Natural killer cell (primary cell): ENCODE measurements around the gene ICOS. TPM values are rescaled to one million over a fixed set of nuclear protein-coding genes. Genes with fewer than 3 reads are reported as not detected.
"Not testable (repeated sequence)": the region's sequence is repeated elsewhere in the genome, so short reads cannot be mapped to it uniquely, and the experiment has no call there.

ENCODE experiments used
- ATAC-seq, 3 donors: fragments of 150-1000 bp in 2 of 3; fragments of 200-7000 bp in 1 of 3; cut with Tn5 transposase; 1 replicate in 1 of 3; 2 replicates in 2 of 3; pipeline ENCODE4 v1.10.0; 2021; ENCODE audit warnings: mild to moderate bottlenecking in 2 of 3, moderate library complexity in 2 of 3
- DNase-seq, 2 donors: peaks; one replicate each; pipeline versions ENCODE4 v3.0.0 to v3.0.0-alpha.2; 2013 to 2021; ENCODE audit warnings: mixed read lengths in 1 of 2
- H3K27ac ChIP-seq: one replicate; pipeline ENCODE4 v1.5.1; 2013; ENCODE audit warnings: mild to moderate bottlenecking, low read length
- H3K27me3 ChIP-seq: one replicate; pipeline ENCODE4 v1.6.1; 2013; ENCODE audit warnings: low read length; ENCODE audit not compliant: control insufficient read depth, insufficient read depth
- H3K36me3 ChIP-seq: one replicate; pipeline ENCODE4 v1.6.1; 2013; ENCODE audit warnings: low read length; ENCODE audit not compliant: control insufficient read depth, insufficient read depth
- H3K4me1 ChIP-seq: one replicate; pipeline ENCODE4 v1.6.1; 2013; ENCODE audit warnings: low read length; ENCODE audit not compliant: control insufficient read depth, insufficient read depth
- H3K4me3 ChIP-seq: one replicate; pipeline ENCODE4 v1.5.1; 2013; ENCODE audit warnings: low read length
- H3K9me3 ChIP-seq: one replicate; pipeline ENCODE4 v1.6.1; 2013; ENCODE audit warnings: low read length; ENCODE audit not compliant: control insufficient read depth, insufficient read depth
- H3K27ac Mint-ChIP-seq, 2 donors: one replicate each; pipeline ENCODE4 v1.8.0; 2022; ENCODE audit warnings: mild to moderate bottlenecking in 2 of 2, mixed read lengths in 2 of 2, moderate library complexity in 1 of 2
- H3K27me3 Mint-ChIP-seq, 2 donors: one replicate each; pipeline ENCODE4 v1.8.0; 2022; ENCODE audit warnings: low read depth in 2 of 2, mixed read lengths in 2 of 2
- H3K36me3 Mint-ChIP-seq: one replicate; pipeline ENCODE4 v1.8.0; 2022; ENCODE audit warnings: mixed read lengths
- H3K4me1 Mint-ChIP-seq, 2 donors: one replicate each; pipeline ENCODE4 v1.8.0; 2022; ENCODE audit warnings: mixed read lengths in 2 of 2
- H3K4me3 Mint-ChIP-seq: one replicate; pipeline ENCODE4 v1.8.0; 2022; ENCODE audit warnings: mild to moderate bottlenecking, moderate library complexity, mixed read lengths
- H3K9me3 Mint-ChIP-seq, 2 donors: one replicate each; pipeline ENCODE4 v1.8.0; 2022; ENCODE audit warnings: mixed read lengths in 2 of 2
- CTCF ChIP-seq: fragments of 200-600 bp; IDR thresholded peaks from one replicate; pipeline ENCODE4 v1.8.0; 2022; ENCODE audit warnings: antibody characterized with exemption
- WGBS: methylation state at CpG from one replicate; pipeline ENCODE4 v1.1.7; 2013; ENCODE audit warnings: missing lambda C conversion rate; ENCODE audit not compliant: insufficient coverage; 5-methylcytosine and 5-hydroxymethylcytosine counted together
- intact Hi-C: fragments of 100-400 bp; cut with micrococcal nuclease; formaldehyde crosslinking; loops from one replicate; pipeline ENCODE4 v1.14.2; 2022
- total RNA-seq, 4 donors: library from RNA; stranded (reverse); fragments of 120-200 nt in 1 of 4; gene quantifications; one replicate each; pipeline versions ENCODE4 v1.2.3 to v1.2.4, GENCODE V29; 2013 to 2022

Gene ICOS
- total RNA-seq, 3 donors from 2014 or later (not counting 1 experiment from before 2014, with no cell fraction given) = 0.35 to 4.2 (median 1.7) TPM

- Mint-ChIP-seq H3K9me3 (no peaks in the 10 kb centered on the region), H3K4me3 (no peak overlapping the region), H3K27me3 (no peaks in the 10 kb centered on the region), H3K4me1 (no peaks in the 10 kb centered on the region), H3K36me3 (no peaks in the 10 kb centered on the region), H3K27ac (no peak overlapping the region)
- Histone ChIP-seq H3K9me3 (no peaks in the 10 kb centered on the region), H3K4me1 (no peaks in the 10 kb centered on the region), H3K36me3 (no peaks in the 10 kb centered on the region), H3K27me3 (no peaks in the 10 kb centered on the region), H3K27ac (no peak overlapping the region), H3K4me3 (no peak overlapping the region)
- DNase-seq (no peak), ATAC-seq (no peak)
- WGBS = 93% methylated on average over 2 of the region's 3 CpGs
- no peak for TF ChIP-seq CTCF
- intact Hi-C loops = no loop called here
These were observed 45.7 kb downstream of the ICOS start for GRCh38 chr2:203982276-203982675.

GRCh38 chr2:203983064-203983715 is 46.6 kb downstream of the ICOS start:
- no peak for TF ChIP-seq CTCF
- Histone ChIP-seq H3K27ac (no peak overlapping the region), H3K9me3 (no peaks in the 10 kb centered on the region), H3K4me3 (no peak overlapping the region), H3K4me1 (no peaks in the 10 kb centered on the region), H3K27me3 (no peaks in the 10 kb centered on the region), H3K36me3 (no peaks in the 10 kb centered on the region)
- no peaks in the 10 kb centered on the region for H3K27me3 Mint-ChIP-seq
- intact Hi-C loops = no loop called here
- H3K36me3 Mint-ChIP-seq = no peaks in the 10 kb centered on the region
- no peaks in the 10 kb centered on the region for H3K9me3 Mint-ChIP-seq
- no peaks in the 10 kb centered on the region for H3K4me1 Mint-ChIP-seq
- no peak overlapping the region for H3K4me3 Mint-ChIP-seq
- no peak overlapping the region for H3K27ac Mint-ChIP-seq
- ATAC-seq = no peak
- 93% methylated on average over 4 of the region's 5 CpGs for WGBS
- DNase-seq = no peak

- H3K27me3 Mint-ChIP-seq, intact Hi-C loops, H3K9me3 Mint-ChIP-seq, H3K4me1 ChIP-seq, DNase-seq, H3K36me3 ChIP-seq, H3K27ac ChIP-seq, H3K4me3 ChIP-seq, H3K27ac Mint-ChIP-seq, H3K27me3 ChIP-seq, H3K4me3 Mint-ChIP-seq, H3K36me3 Mint-ChIP-seq, ATAC-seq, H3K4me1 Mint-ChIP-seq, H3K9me3 ChIP-seq: not testable (repeated sequence)
- 88% methylated on average over 2 of the region's 3 CpGs for WGBS
These were observed 49.4 kb downstream of the ICOS start for GRCh38 chr2:203985978-203986377.

GRCh38 chr2:203987959-203988358 is 51.4 kb downstream of the ICOS start:
- Mint-ChIP-seq H3K27ac (no peak overlapping the region), H3K9me3 (no peaks in the 10 kb centered on the region), H3K36me3 (no peaks in the 10 kb centered on the region), H3K4me1 (no peaks in the 10 kb centered on the region), H3K4me3 (no peak overlapping the region), H3K27me3 (no peaks in the 10 kb centered on the region)
- ATAC-seq = no peak
- WGBS = no CpG with 5 or more reads among the region's 2 CpGs
- DNase-seq = peak in 1 of 2 donors; percentile 18
- H3K27me3 ChIP-seq = no peaks in the 10 kb centered on the region
- H3K36me3 ChIP-seq = no peaks in the 10 kb centered on the region
- intact Hi-C loops = no loop called here
- no peaks in the 10 kb centered on the region for H3K4me1 ChIP-seq
- TF ChIP-seq CTCF = no peak
- H3K9me3 ChIP-seq = no peaks in the 10 kb centered on the region
- H3K4me3 ChIP-seq = no peak overlapping the region
- H3K27ac ChIP-seq = no peak overlapping the region
